Measurements from ENCODE around the gene MORN3.

The MORN3 gene

GRCh38 chr12:121610239-121611149, 59.0 kb downstream of the MORN3 start:
- H3K4me3 ChIP-seq (ENCODE audit: low read depth, low read length): no peak overlapping the region

- H3K4me3 ChIP-seq (ENCODE audit: low read depth, low read length): no peak overlapping the region
Measured at GRCh38 chr12:121608301-121608700, 61.2 kb downstream of the MORN3 start.

- no peak overlapping the region for H3K4me3 ChIP-seq (ENCODE audit: low read depth, low read length)
Measured at GRCh38 chr12:121603581-121603980, 65.9 kb downstream of the MORN3 start.

- no peak overlapping the region for H3K4me3 ChIP-seq (ENCODE audit: low read depth, low read length)
Measured at GRCh38 chr12:121602766-121603165, 66.7 kb downstream of the MORN3 start.

- H3K4me3 ChIP-seq (ENCODE audit: low read depth, low read length): no peak overlapping the region
Measured at GRCh38 chr12:121600702-121601336, 68.6 kb downstream of the MORN3 start.
